ENCODE measurements around the gene FAF2.
A peak's percentile ranks its signal among the peaks of the same experiment; 100 is the strongest.

The FAF2 gene

GRCh38 chr5:176521699-176522263, 73.6 kb downstream of the FAF2 start:
- peaks cover 4% of the 10 kb centered on the region for H3K27me3 Mint-ChIP-seq (ENCODE audit: low read depth)

DNA sequence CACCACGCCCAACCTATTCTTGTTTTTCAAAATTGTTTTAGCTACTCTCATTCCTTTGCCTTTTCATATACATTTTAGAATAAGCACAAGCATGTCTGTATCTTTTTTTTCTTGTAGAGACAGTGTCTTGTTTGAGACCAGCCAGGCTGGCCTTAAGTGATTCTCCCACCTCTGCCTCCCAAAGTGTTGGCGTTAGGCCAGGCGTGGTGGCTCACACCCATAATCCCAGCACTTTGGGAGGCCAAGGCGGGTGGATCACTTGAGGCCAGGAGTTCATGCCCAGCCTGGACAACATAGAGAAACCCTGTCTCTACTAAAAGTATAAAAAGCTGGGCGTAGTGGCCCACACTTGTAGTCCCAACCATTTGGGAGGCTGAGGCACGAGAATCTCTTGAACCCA, 76.0 kb downstream of the FAF2 start:
- Mint-ChIP-seq H3K27me3 (ENCODE audit: low read depth) (no peaks in the 10 kb centered on the region), H3K9me3 (no peaks in the 10 kb centered on the region), H3K4me1 (ENCODE audit: low read depth) (no peaks in the 10 kb centered on the region), H3K36me3 (ENCODE audit: low read depth) (peaks cover 17% of the 10 kb centered on the region), H3K27ac (no peak overlapping the region), H3K4me3 (no peak overlapping the region)

More at GRCh38 chr5:176521699-176522263, 73.6 kb downstream of the FAF2 start:
- H3K9me3 Mint-ChIP-seq, result no peaks in the 10 kb centered on the region
- H3K27ac Mint-ChIP-seq, result no peak overlapping the region
- peaks cover 5% of the 10 kb centered on the region for H3K4me1 Mint-ChIP-seq (ENCODE audit: low read depth)
- H3K36me3 Mint-ChIP-seq (ENCODE audit: low read depth), result peaks cover 8% of the 10 kb centered on the region
- H3K4me3 Mint-ChIP-seq, result no peak overlapping the region

- Mint-ChIP-seq H3K27ac (no peak overlapping the region), H3K4me3 (no peak overlapping the region), H3K36me3 (ENCODE audit: low read depth) (peaks cover 23% of the 10 kb centered on the region), H3K27me3 (ENCODE audit: low read depth) (no peaks in the 10 kb centered on the region), H3K9me3 (no peaks in the 10 kb centered on the region), H3K4me1 (ENCODE audit: low read depth) (peaks cover 5% of the 10 kb centered on the region)
Observed at GRCh38 chr5:176524987-176525386, 76.8 kb downstream of the FAF2 start.

DNA sequence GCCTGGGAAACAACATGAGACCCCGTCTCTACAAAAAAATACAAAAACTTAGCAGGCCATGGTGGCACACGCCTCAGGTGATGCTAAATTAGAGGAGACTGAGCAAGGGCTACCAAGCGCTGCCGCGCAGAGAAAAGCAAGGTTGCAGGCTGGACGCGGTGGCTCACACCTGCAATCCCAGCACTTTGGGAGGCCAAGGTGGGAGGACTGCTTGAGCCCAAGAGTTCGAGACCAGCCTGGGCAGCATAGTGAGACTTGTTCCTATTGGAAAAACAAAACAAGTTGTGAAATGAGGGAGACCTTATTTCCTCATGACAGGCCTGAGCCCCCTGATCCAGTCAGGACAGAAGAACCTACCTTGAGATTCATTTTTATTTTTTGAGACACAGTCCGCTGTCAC, 77.5 kb downstream of the FAF2 start:
- no peak overlapping the region for H3K27ac Mint-ChIP-seq
- no peaks in the 10 kb centered on the region for H3K9me3 Mint-ChIP-seq
- no peaks in the 10 kb centered on the region for H3K27me3 Mint-ChIP-seq (ENCODE audit: low read depth)
- no peak overlapping the region for H3K4me3 Mint-ChIP-seq
- H3K4me1 Mint-ChIP-seq (ENCODE audit: low read depth), result peaks cover 5% of the 10 kb centered on the region
- H3K36me3 Mint-ChIP-seq (ENCODE audit: low read depth), result peaks cover 23% of the 10 kb centered on the region

DNA sequence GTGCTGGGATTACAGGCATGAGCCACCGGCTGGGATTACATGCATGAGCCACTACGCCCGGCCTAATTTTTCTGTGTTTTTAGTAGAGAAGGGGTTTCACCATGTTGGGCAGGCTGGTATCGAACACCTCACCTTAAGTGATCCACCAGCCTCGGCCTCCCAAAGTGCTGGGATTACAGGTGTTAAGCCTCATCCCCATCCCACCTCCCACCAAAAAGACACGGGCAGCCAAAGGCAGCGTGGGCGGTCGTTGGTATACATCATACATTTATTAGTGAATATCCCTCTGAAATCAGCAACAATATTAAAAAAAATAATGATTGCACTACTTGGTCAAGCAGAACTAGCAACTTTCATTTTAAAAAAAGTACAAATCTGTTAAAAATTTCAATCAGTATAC, 78.3 kb downstream of the FAF2 start:
- H3K36me3 Mint-ChIP-seq (ENCODE audit: low read depth), result peaks cover 27% of the 10 kb centered on the region
- no peak overlapping the region for H3K27ac Mint-ChIP-seq
- H3K4me1 Mint-ChIP-seq (ENCODE audit: low read depth), result peaks cover 9% of the 10 kb centered on the region

DNA sequence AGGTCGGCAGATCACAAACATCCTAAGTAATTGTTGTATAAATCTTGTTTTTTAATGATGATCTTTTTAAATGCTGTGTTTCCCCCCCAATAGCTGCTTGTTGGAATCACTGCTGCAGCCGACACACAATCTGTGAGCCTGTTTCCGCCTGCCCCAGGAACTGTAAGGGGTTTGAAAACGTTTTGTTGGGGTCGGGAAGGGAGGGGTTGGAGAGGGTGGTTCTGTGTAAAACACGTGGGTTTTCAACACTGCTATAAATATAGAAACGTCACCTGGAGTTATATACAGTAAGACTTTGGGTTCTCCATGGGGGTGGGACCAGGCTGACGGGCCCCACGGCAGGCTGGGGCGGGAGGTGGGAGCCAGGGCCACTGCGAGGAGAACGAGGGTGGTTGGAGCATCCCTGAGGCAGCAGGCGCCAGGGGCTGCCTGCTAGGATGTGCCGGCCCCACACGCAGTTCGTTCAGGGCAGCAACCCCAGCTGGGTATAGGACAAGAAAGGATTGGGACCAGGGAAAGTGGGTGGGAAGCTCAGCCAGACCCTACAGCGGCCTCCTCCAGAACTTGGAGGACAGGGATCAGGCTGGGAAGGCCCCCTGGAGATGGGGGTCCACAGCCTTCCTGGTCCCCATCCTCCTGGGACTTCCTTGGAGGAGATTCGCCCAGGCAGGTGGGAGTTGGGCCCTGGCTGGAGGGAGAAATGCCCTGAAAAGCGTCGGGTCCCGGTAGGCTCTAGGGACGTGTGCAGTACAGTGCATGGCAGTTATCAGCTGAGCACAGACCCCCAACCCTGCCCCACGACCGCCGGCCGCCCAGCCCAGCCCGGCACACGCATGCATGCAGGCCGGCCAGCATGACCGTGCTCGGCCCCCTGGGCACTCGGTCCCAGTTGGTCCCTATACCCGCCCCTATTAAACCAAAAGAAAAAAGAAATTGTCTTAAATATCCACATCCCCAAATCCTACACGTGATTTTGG, 79.3 kb downstream of the FAF2 start:
- Mint-ChIP-seq H3K36me3 (ENCODE audit: low read depth) (peaks cover 29% of the 10 kb centered on the region), H3K4me1 (ENCODE audit: low read depth) (peaks cover 12% of the 10 kb centered on the region), H3K27ac (no peak overlapping the region), H3K4me3 (no peak overlapping the region), H3K27me3 (ENCODE audit: low read depth) (no peaks in the 10 kb centered on the region), H3K9me3 (no peaks in the 10 kb centered on the region)

More for the DNA sequence above, 78.3 kb downstream of the FAF2 start:
- H3K27me3 Mint-ChIP-seq (ENCODE audit: low read depth), result no peaks in the 10 kb centered on the region
- no peak overlapping the region for H3K4me3 Mint-ChIP-seq
- no peaks in the 10 kb centered on the region for H3K9me3 Mint-ChIP-seq

DNA sequence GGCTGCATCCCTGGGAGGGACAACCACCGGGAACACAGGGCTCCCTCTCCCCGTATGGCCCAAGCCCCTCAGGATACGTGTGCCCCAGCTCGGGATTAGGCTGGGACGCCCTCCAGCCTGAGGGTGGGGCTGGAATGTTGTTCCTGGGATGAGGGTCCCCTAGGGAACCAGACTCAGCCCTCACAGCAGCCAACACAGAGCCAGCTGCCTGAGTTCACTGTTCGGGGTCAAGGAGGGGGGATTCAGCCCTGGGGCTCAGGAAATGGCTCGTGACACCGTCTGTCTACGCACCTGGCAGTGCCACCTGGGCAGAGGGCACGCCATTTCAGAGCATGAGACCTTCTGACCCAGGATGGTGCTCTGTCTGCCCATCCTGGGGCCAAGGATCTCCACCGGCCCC, 80.1 kb downstream of the FAF2 start:
- Mint-ChIP-seq H3K9me3 (no peaks in the 10 kb centered on the region), H3K4me3 (peak overlapping the region; percentile 10), H3K27me3 (ENCODE audit: low read depth) (no peaks in the 10 kb centered on the region), H3K27ac (peak overlapping the region; percentile 55), H3K36me3 (ENCODE audit: low read depth) (peaks cover 31% of the 10 kb centered on the region), H3K4me1 (ENCODE audit: low read depth) (peaks cover 15% of the 10 kb centered on the region)

DNA sequence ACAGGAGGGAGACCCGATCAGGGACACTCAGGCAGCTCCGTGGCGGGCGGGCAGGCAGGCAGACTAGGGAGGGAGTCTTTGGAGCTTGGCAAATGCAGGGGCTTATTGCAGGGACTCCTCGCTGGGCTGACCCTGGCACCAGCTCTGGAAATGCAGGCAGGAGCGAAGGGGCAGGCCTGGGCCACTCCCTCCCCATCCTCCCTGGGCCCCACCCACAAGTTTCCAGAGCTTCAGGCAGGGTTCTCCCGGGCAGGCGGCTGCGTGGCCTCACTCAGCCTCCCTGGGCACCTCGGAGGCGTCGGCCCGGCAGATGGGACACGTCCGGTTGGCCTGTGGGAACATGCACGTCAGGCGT, 80.6 kb downstream of the FAF2 start:
- no peaks in the 10 kb centered on the region for H3K9me3 Mint-ChIP-seq
- peak overlapping the region; percentile 10 for H3K4me3 Mint-ChIP-seq
- H3K36me3 Mint-ChIP-seq (ENCODE audit: low read depth), result peaks cover 34% of the 10 kb centered on the region
- peaks cover 20% of the 10 kb centered on the region for H3K4me1 Mint-ChIP-seq (ENCODE audit: low read depth)
- no peaks in the 10 kb centered on the region for H3K27me3 Mint-ChIP-seq (ENCODE audit: low read depth)
- H3K27ac Mint-ChIP-seq, result no peak overlapping the region

GRCh38 chr5:176529116-176529740, 81.0 kb downstream of the FAF2 start:
- Mint-ChIP-seq H3K4me3 (peak overlapping the region; percentile 79), H3K36me3 (ENCODE audit: low read depth) (peaks cover 37% of the 10 kb centered on the region), H3K27me3 (ENCODE audit: low read depth) (no peaks in the 10 kb centered on the region), H3K27ac (peak overlapping the region; percentile 89), H3K9me3 (no peaks in the 10 kb centered on the region), H3K4me1 (ENCODE audit: low read depth) (peaks cover 25% of the 10 kb centered on the region)

DNA sequence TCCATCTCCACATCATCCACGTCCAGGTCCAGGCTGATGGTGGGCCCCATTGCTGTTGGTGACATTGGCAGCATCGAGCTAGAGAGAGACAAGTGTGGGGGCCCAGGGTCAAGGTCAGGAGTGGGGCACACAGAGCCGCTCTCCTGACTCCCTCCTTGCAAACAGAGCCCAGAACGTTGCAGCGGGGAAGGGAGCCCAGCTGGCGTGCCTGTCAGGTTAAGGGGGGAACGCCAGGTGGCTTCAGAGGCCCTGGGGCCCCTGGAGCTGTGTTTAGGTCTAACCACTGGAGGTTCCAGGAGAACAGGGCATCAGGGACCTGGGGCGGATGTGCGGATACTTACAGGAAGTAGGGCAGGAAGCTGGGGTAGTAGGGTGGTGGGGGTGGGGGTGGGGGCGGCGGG, 81.6 kb downstream of the FAF2 start:
- Mint-ChIP-seq H3K9me3 (no peaks in the 10 kb centered on the region), H3K27ac (peak overlapping the region; percentile 89), H3K36me3 (ENCODE audit: low read depth) (peaks cover 42% of the 10 kb centered on the region), H3K27me3 (ENCODE audit: low read depth) (no peaks in the 10 kb centered on the region), H3K4me1 (ENCODE audit: low read depth) (peaks cover 30% of the 10 kb centered on the region), H3K4me3 (peak overlapping the region; percentile 79)

DNA sequence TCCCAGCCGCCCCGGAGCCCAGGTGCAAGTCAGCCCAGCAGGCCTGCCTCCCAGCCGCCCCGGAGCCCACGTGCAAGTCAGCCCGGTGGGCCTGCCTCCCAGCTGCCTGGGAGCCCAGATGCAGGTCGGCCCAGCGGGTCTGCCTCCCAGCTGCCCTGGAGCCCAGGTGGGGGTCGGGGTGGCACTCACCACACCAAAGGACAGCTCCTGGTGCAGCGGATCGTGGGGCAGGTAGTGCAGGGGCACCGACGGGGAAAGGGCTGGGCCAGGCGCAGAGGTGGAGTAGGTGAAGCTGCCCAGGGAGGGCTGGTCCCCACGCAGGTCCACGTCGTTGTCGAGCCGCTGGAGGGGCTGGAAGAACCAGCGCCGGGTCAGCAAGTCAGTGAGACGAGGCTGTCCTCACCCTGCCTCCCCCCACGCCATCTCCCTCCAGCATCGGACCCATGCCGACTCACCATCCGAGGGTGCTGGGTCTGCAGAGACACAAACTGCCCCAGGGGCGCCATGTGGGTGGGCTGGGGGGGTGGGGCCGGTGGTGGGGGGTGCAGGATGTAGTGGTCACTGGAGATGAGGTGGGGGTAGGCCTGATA, 82.3 kb downstream of the FAF2 start:
- Mint-ChIP-seq H3K4me3 (peak overlapping the region; percentile 85), H3K36me3 (ENCODE audit: low read depth) (peaks cover 41% of the 10 kb centered on the region), H3K27ac (peak overlapping the region; percentile 62), H3K27me3 (ENCODE audit: low read depth) (no peaks in the 10 kb centered on the region), H3K9me3 (no peaks in the 10 kb centered on the region), H3K4me1 (ENCODE audit: low read depth) (peaks cover 36% of the 10 kb centered on the region)

- Mint-ChIP-seq H3K36me3 (ENCODE audit: low read depth) (peaks cover 48% of the 10 kb centered on the region), H3K27ac (peak overlapping the region; percentile 91), H3K27me3 (ENCODE audit: low read depth) (no peaks in the 10 kb centered on the region), H3K9me3 (no peaks in the 10 kb centered on the region), H3K4me1 (ENCODE audit: low read depth) (peaks cover 36% of the 10 kb centered on the region), H3K4me3 (peak overlapping the region; percentile 85)
Observed at GRCh38 chr5:176530983-176531901, 83.1 kb downstream of the FAF2 start.

DNA sequence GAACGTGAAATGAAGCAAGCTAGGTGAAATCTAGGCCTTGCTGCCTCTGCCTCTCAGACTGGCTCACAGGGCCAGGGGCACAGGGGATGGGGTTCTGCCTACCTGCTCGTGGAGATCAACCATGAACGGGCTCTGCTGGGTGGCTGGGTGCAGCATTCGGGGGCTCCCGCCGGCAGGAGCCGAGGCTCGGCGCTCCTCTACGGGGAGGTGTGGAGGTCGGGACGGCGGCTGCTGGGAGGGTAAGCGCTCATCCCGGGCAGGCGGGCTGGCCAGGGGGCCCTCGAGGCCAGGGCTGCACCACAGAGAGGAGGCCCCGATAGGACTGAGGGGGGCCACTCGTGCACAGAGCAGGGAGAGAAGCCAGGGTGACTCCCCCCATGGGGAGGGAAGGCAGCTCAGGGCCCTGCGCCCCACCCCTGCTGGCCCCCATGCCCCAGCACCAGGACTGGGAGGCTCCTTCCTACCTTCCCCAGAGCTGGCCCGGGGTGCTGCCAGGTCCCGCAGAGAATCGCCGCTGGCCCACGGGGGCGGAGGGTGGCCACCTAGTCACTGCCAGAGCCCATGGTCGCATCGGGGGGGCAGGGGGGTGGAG, 83.8 kb downstream of the FAF2 start:
- peaks cover 45% of the 10 kb centered on the region for H3K36me3 Mint-ChIP-seq (ENCODE audit: low read depth)
- no peaks in the 10 kb centered on the region for H3K27me3 Mint-ChIP-seq (ENCODE audit: low read depth)
- H3K27ac Mint-ChIP-seq, result peak overlapping the region; percentile 41
- H3K4me1 Mint-ChIP-seq (ENCODE audit: low read depth), result peaks cover 37% of the 10 kb centered on the region
- no peaks in the 10 kb centered on the region for H3K9me3 Mint-ChIP-seq
- peak overlapping the region; percentile 85 for H3K4me3 Mint-ChIP-seq

Measured in T-helper 1 cell treated with Interleukin-12 subunit alpha and Interleukin-12 subunit beta and Interleukin-4 antibody, amounts not matched to agents 30 μg/mL and 1 μg/mL, for 36 hours (primary cell).